Naive B cell (primary cell): ENCODE measurements around the gene YIF1B. TPM values are rescaled to one million over a fixed set of nuclear protein-coding genes. Genes with fewer than 3 reads are reported as not detected.
"Not testable (repeated sequence)": the region's sequence is repeated elsewhere in the genome, so short reads cannot be mapped to it uniquely, and the experiment has no call there.

ENCODE experiments used
- ATAC-seq, 2 donors: fragments of 150-1000 bp; cut with Tn5 transposase; 2 replicates each; pipeline ENCODE4 v1.10.0; 2021; ENCODE audit warnings: low read depth in 2 of 2, mild to moderate bottlenecking in 2 of 2, moderate library complexity in 2 of 2
- DNase-seq: peaks from one replicate; pipeline ENCODE4 v3.0.0; 2022
- H3K27ac Mint-ChIP-seq, 6 donors: one replicate each; pipeline ENCODE4 v1.8.0; 2020 to 2022; ENCODE audit warnings: mild to moderate bottlenecking in 6 of 6, mixed read lengths in 6 of 6, moderate library complexity in 5 of 6, inconsistent platforms in 2 of 6
- H3K27me3 Mint-ChIP-seq, 3 donors: one replicate each; pipeline ENCODE4 v1.8.0; 2021 to 2022; ENCODE audit warnings: mixed read lengths in 3 of 3, mild to moderate bottlenecking in 1 of 3
- H3K36me3 Mint-ChIP-seq, 2 donors: one replicate each; pipeline ENCODE4 v1.8.0; 2020 to 2022; ENCODE audit warnings: mixed read lengths in 2 of 2, inconsistent platforms in 1 of 2, mild to moderate bottlenecking in 1 of 2
- H3K4me1 Mint-ChIP-seq, 3 donors: one replicate each; pipeline ENCODE4 v1.8.0; 2020 to 2022; ENCODE audit warnings: mixed read lengths in 3 of 3, inconsistent platforms in 1 of 3, mild to moderate bottlenecking in 1 of 3, moderate library complexity in 1 of 3
- H3K4me3 Mint-ChIP-seq, 8 donors: one replicate each; pipeline ENCODE4 v1.8.0; 2020 to 2022; ENCODE audit warnings: mild to moderate bottlenecking in 8 of 8, mixed read lengths in 8 of 8, moderate library complexity in 8 of 8, inconsistent platforms in 2 of 8
- H3K9me3 Mint-ChIP-seq, 7 donors: one replicate each; pipeline ENCODE4 v1.8.0; 2020 to 2022; ENCODE audit warnings: mixed read lengths in 7 of 7, mild to moderate bottlenecking in 5 of 7, inconsistent platforms in 2 of 7, moderate library complexity in 1 of 7
- polyA plus RNA-seq, 6 donors: library from polyadenylated mRNA; unstranded; fragments of 300-500 nt; fragmentation: Illumina TruSeq; gene quantifications; one replicate each; pipeline ENCODE4 v1.2.3, GENCODE V29; 2021; ENCODE audit warnings: low read depth in 6 of 6

The YIF1B gene
- polyA plus RNA-seq, 6 donors from 2014 or later, result 19.7 to 33.4 (median 23.2) TPM

DNA sequence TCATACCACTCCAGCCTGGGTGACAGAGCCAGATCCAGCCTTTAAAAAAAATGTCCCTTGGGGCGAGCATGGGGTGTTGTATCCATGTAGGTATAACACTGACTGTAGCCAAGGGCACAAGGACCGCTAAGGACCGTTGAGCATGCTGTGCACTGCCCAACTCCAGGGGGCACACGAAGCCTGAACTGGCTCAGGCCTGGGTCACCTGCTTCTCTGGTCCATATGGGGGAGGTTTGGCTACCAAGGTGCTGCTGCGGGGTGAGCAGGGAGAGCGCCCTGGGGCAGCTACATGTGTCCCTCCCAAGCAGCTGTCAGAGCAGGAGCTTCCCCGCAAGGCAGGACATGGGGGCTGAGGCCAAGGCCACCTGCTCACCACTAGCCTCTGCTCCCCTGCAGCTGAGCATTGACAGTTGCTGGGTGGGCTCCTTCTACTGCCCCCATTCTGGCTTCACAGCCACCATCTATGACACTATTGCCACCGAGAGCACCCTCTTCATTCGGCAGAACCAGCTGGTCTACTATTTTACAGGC is 36.2 kb upstream of the YIF1B start:
- Mint-ChIP-seq H3K27ac (no peak overlapping the region), H3K4me1 (peaks cover 0 to 3% (median 0%) of the 10 kb centered on the region in 3 donors), H3K9me3 (no peaks in the 10 kb centered on the region), H3K27me3 (peaks cover 0 to 21% (median 20%) of the 10 kb centered on the region in 3 donors), H3K36me3 (no peaks in the 10 kb centered on the region), H3K4me3 (no peak overlapping the region)
- ATAC-seq (no peak), DNase-seq (no peak)

DNA sequence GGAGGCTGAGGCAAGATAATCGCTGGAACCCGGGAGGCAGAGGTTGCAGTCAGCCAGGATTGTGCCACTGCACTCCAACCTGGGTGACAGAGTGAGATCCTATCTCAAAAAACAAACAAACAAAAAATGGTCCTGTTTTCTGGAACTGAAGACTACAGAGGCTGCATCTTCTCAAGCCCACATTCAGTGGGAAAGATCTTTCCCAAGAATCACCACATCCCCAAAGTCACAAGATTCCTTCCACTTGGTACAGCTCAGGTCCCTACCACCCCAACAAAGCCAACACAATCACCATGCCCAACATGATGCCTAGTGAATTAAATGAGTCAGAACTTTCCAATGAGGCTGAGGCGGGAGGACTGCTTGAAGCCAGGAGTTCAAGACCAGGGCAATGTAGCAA is 35.1 kb upstream of the YIF1B start:
- Mint-ChIP-seq H3K9me3 (no peaks in the 10 kb centered on the region), H3K4me1 (peaks cover 0 to 3% (median 0%) of the 10 kb centered on the region in 3 donors), H3K4me3 (no peak overlapping the region), H3K27ac (no peak overlapping the region), H3K27me3 (peaks cover 0 to 10% (median 9%) of the 10 kb centered on the region in 3 donors), H3K36me3 (peaks cover 0 to 4% of the 10 kb centered on the region in 2 donors)
- no peak for ATAC-seq
- DNase-seq, result no peak

DNA sequence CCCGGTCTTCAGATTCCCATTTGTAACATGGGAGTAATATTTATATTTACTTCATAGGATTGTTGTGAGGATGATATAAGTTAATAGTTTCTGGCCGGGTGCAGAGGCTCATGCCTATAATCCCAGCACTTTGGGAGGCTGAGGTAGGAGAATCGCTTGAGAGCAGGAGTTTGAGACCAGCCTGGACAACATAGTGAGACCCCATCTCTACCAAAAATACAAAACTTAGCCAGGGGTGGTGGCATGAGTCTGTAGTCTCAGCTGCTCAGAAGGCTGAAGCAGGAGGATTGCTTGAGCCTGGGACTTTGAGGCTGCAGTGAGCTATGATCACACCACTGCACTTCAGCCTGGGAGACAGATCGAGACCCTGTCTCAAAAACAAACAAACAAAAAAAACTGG is 31.1 kb upstream of the YIF1B start:
- peaks cover 0 to 6% of the 10 kb centered on the region in 2 donors for H3K36me3 Mint-ChIP-seq
- H3K27ac Mint-ChIP-seq, result no peak overlapping the region
- no peak overlapping the region for H3K4me3 Mint-ChIP-seq
- no peaks in the 10 kb centered on the region for H3K27me3 Mint-ChIP-seq
- no peaks in the 10 kb centered on the region for H3K9me3 Mint-ChIP-seq
- no peak for DNase-seq
- H3K4me1 Mint-ChIP-seq, result peaks cover 0 to 8% (median 4%) of the 10 kb centered on the region in 3 donors
- ATAC-seq, result no peak

DNA sequence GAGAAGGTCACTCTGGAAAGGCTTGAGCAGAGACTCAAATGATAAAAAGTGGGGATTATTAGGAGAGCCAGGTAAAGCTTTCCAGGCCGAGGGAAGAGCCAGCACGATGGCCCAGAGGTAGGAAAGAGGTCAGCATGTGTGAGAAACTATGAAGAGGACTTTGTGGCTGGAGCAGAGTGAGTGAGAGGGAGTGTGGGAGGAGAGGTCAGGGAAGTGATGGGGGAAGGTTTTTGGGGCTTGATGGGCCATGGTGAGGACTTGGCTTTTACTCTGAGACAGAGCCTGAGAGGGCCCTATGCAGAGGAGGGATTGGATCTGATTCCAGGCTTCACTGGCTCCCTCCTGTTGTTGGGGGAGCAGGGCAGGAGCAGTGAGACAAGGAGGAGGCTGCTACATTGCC is 25.2 kb upstream of the YIF1B start:
- ATAC-seq (no peak), DNase-seq (no peak)
- Mint-ChIP-seq H3K9me3 (no peaks in the 10 kb centered on the region), H3K4me1 (peaks cover 21 to 35% (median 22%) of the 10 kb centered on the region in 3 donors), H3K27me3 (no peaks in the 10 kb centered on the region), H3K4me3 (no peak overlapping the region), H3K27ac (peak overlapping the region in 3 of 6 donors; percentile 36 to 78 (median 76)), H3K36me3 (peaks cover 0 to 3% of the 10 kb centered on the region in 2 donors)

DNA sequence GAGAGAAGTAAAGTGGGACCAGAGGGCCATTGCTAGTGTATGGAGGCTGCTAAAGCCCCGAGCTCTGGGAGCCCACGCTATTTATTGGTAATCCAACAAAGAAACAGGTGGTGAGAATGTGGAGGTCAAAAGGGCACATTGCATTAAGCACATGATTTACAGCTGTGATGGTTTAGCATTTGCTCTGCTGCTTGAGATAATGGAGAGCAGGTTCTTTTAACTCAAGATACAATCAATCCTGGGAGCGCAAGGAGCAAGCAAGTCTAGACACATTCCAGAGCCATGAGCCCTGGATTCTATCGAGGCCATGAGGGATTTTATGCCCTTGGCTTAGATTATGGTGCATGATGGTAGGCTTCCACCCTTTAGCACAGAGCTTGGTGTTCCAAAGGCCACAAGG is 23.3 kb upstream of the YIF1B start:
- DNase-seq, H3K36me3 Mint-ChIP-seq, H3K27ac Mint-ChIP-seq, ATAC-seq, H3K27me3 Mint-ChIP-seq, H3K9me3 Mint-ChIP-seq: not testable (repeated sequence)
- Mint-ChIP-seq H3K4me3 (peak overlapping the region in 4 of 8 donors; percentile 3 to 59 (median 40)), H3K4me1 (peaks cover 21 to 36% (median 24%) of the 10 kb centered on the region in 3 donors)

DNA sequence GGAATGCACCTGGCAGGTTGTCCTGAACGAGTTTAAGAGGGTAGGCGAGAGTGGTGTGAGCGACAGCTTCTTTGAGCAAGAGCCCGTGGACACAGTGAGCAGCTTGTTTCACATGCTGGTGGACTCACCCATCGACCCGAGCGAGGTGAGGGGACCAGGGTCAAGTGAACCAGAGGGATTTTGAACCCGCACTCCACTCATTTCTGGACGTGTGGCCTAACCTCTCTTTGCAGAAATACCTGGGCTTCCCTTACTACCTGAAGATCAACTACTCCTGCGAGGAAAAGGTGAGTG is 21.6 kb upstream of the YIF1B start:
- H3K36me3 Mint-ChIP-seq, result no peaks in the 10 kb centered on the region
- ATAC-seq, result no peak
- H3K4me1 Mint-ChIP-seq, result peaks cover 17 to 28% (median 24%) of the 10 kb centered on the region in 3 donors
- peak overlapping the region; percentile 92 to 100 (median 99) for H3K27ac Mint-ChIP-seq
- DNase-seq, result no peak
- peak overlapping the region; percentile 90 to 99 (median 98) for H3K4me3 Mint-ChIP-seq
- no peaks in the 10 kb centered on the region for H3K27me3 Mint-ChIP-seq
- H3K9me3 Mint-ChIP-seq, result no peaks in the 10 kb centered on the region

DNA sequence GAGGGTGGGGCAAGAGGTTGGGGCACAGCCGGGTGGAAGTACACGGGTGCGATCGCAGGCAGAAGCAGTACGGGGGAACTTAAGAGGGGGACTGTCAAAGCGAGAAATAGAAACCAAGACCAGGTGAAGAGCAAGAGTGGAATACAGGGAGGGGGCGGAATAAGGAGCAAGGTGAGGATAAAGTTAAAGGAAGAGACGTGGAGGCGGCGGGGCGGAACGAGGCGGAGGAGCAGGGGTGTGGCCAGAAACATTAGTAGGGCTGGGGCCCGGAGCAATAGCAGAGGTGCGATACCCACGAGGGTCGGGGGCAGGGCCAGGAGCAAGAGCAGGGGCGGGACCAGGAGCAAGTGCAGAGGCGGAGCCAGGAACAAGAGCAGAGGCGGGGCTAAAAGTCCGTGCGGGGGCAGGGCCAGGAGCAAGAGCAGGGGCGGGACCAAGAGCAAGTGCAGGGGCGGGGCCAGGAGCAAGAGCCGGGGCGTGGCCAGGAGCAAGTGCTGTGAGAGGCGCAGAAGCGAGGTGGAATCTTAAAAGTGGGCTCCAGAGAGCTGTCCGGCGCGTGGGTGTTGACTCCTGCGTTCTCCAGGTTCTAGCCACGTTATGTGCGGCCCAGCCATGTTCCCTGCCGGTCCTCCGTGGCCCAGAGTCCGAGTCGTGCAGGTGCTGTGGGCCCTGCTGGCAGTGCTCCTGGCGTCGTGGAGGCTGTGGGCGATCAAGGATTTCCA is 21.1 kb upstream of the YIF1B start:
- Mint-ChIP-seq H3K27me3 (no peaks in the 10 kb centered on the region), H3K9me3 (no peaks in the 10 kb centered on the region), H3K4me1 (peaks cover 17 to 28% (median 24%) of the 10 kb centered on the region in 3 donors), H3K27ac (peak overlapping the region; percentile 92 to 100 (median 99)), H3K36me3 (no peaks in the 10 kb centered on the region), H3K4me3 (peak overlapping the region; percentile 90 to 99 (median 98))
- DNase-seq (peak; percentile 94), ATAC-seq (peak; percentile 47 to 55)

DNA sequence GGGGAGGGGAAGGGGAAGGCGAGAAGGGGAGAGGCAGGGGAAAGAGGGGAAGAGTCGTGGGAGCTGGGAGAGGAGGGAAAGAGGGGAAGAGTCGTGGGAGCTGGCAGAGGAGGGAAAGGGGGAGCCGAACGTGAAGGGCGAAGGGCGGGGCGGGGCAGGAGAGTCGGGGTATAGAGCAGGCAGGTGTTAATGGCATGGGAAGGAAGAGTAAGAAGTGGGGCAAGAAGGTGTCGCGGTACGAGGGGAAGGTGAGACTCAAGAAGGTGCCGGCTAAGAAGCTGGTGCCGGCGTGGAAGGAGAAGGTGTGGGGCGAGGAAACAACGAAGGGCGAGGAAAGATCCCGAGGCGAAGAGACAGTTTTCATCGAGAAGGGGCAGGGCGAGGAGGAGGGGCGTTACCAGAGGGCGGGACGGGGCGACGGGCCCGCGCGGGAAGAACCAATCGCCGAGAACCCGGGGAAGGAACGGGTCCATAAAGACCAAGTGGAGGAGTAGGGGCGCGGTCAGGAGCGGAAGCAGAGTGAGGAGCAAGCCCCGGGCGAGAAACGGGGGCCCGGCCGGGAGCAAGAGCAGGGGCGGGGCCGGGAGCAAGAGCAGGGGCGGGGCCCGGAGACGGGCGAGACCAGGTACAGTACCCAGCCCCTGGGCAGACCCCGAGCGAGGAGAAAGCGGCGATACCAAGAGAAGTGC is 20.3 kb upstream of the YIF1B start:
- Mint-ChIP-seq H3K4me1 (peaks cover 17 to 26% (median 21%) of the 10 kb centered on the region in 3 donors), H3K36me3 (no peaks in the 10 kb centered on the region), H3K4me3 (peak overlapping the region; percentile 90 to 99 (median 98)), H3K9me3 (no peaks in the 10 kb centered on the region), H3K27me3 (no peaks in the 10 kb centered on the region), H3K27ac (peak overlapping the region; percentile 92 to 100 (median 99))
- ATAC-seq, result peak; percentile 64 to 66
- DNase-seq, result peak; percentile 92

DNA sequence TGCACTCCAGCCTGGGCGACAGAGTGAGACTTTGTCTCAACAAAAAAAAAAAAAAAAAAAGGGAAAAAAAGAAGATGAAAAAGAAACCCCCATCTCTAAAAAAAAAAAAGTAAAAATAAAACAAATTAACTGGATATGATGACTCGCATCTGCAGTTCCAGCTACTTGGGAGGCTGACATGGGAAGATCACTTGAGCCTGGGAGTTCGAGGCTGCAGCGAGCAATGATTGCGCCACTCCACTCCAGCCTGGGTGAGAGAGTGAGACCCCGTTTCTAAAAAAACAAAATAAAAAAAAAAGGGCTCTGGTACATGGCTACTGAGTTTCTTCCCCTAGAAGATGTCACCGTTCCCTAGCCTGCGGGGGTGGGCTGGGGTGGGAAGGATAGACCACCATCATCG is 17.5 kb upstream of the YIF1B start:
- Mint-ChIP-seq H3K36me3 (no peaks in the 10 kb centered on the region), H3K27me3 (no peaks in the 10 kb centered on the region), H3K4me3 (peak overlapping the region in 1 of 8 donors; percentile 27), H3K4me1 (peaks cover 12 to 16% (median 15%) of the 10 kb centered on the region in 3 donors), H3K9me3 (no peaks in the 10 kb centered on the region), H3K27ac (no peak overlapping the region)
- DNase-seq, result no peak
- ATAC-seq, result no peak

DNA sequence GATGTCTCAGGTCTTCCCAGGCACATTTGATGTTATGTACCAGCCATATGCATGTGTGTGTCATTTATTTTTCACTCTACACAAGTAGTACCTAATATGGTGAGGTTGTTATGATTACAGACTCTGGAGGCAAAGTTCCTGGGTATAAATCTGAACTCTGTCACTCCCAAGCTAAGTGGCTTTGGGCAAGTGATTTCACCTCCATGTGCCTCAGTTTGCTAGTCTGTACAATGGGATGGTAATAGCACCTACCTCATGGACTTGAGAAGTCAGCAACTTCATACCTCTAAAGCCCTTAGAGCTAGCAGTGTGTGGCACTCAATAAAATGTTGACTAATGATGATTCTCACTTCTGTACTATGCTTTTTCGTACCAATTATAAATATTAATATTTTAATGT is 16.0 kb upstream of the YIF1B start:
- Mint-ChIP-seq H3K36me3 (peaks cover 6 to 10% of the 10 kb centered on the region in 2 donors), H3K4me3 (no peak overlapping the region), H3K4me1 (peaks cover 5 to 10% (median 9%) of the 10 kb centered on the region in 3 donors), H3K27ac (no peak overlapping the region), H3K9me3 (no peaks in the 10 kb centered on the region), H3K27me3 (no peaks in the 10 kb centered on the region)
- DNase-seq (no peak), ATAC-seq (no peak)

DNA sequence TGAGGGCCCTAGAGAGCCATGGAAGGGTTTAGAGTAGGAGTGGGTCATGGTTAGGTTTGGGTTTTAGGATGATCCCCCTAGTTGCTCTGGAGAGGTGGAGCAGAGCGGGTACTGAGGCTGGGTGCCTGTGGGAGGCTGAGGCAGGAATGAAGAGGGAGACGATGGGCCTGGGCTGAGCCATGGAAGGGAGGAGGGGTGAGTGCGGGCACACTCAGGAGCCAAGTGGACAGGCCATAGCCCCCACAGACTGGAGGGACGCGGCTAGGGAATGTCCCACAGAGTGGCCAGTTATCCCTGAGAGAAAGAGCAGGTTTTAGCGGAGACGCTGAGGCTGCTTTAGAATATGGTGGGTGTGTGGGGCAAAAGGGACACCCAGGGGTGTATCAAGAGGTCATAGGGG is 13.9 kb upstream of the YIF1B start:
- ATAC-seq, result no peak
- H3K4me1 Mint-ChIP-seq, result peaks cover 0 to 4% (median 0%) of the 10 kb centered on the region in 3 donors
- H3K27ac Mint-ChIP-seq, result peak overlapping the region in 2 of 6 donors; percentile 42 to 47

DNA sequence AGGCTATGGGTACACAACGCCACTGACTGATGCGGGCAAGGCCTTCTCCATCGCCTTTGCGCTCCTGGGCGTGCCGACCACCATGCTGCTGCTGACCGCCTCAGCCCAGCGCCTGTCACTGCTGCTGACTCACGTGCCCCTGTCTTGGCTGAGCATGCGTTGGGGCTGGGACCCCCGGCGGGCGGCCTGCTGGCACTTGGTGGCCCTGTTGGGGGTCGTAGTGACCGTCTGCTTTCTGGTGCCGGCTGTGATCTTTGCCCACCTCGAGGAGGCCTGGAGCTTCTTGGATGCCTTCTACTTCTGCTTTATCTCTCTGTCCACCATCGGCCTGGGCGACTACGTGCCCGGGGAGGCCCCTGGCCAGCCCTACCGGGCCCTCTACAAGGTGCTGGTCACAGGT is 10.8 kb upstream of the YIF1B start:
- no peaks in the 10 kb centered on the region for H3K9me3 Mint-ChIP-seq
- no peak for ATAC-seq
- H3K4me1 Mint-ChIP-seq, result peaks cover 0 to 6% (median 0%) of the 10 kb centered on the region in 3 donors
- peaks cover 6 to 18% of the 10 kb centered on the region in 2 donors for H3K36me3 Mint-ChIP-seq
- H3K27ac Mint-ChIP-seq, result no peak overlapping the region
- H3K4me3 Mint-ChIP-seq, result no peak overlapping the region
- DNase-seq, result no peak
- H3K27me3 Mint-ChIP-seq, result no peaks in the 10 kb centered on the region

More for the DNA sequence above, 13.9 kb upstream of the YIF1B start:
- H3K27me3 Mint-ChIP-seq, result no peaks in the 10 kb centered on the region
- DNase-seq, result no peak
- H3K36me3 Mint-ChIP-seq, result peaks cover 6 to 18% of the 10 kb centered on the region in 2 donors
- no peaks in the 10 kb centered on the region for H3K9me3 Mint-ChIP-seq
- H3K4me3 Mint-ChIP-seq, result no peak overlapping the region

DNA sequence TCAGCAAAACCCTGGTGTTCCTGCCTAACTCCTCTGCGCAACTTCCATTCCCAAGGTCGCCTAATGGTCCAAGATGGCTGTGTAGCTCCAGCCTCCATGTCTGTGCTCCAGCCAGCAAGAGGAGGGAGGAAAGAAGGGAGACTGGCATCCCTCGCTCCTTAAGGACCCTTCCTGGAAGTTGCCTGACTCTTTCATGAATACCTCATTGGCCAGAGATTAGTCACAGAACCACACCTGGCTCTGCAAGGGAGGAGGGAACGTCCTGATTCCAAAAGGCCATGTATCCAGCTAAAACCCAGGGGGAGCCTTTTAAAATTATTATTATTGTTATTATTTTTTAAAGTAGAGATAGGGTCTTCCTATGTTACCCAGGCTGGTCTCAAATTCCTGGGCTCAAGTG is 8.7 kb upstream of the YIF1B start:
- DNase-seq (no peak), ATAC-seq (no peak)
- Mint-ChIP-seq H3K36me3 (peaks cover 6 to 18% of the 10 kb centered on the region in 2 donors), H3K4me3 (peak overlapping the region in 1 of 8 donors; percentile 44), H3K4me1 (peaks cover 12 to 16% (median 12%) of the 10 kb centered on the region in 3 donors), H3K27ac (no peak overlapping the region), H3K9me3 (no peaks in the 10 kb centered on the region), H3K27me3 (no peaks in the 10 kb centered on the region)

DNA sequence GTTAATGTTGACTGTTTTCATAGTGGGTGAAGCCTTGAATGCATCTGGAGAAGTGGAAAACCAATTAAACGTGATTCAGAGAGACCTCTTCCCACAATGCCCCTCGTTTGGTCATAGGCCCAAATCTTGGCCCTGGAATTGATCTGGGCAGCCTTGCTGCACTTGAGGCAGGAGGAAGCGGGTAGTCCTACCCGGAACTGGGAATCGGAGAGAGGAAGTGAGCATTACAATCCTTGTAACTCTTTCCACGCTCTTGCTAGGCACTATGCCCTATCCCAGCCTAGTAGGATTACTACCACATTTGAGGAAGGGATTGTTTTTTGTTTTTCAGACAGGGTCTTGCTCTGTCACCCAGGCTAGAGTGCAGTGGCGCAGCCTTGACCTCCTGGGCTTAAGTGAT is 7.5 kb upstream of the YIF1B start:
- H3K27me3 Mint-ChIP-seq, result no peaks in the 10 kb centered on the region
- H3K9me3 Mint-ChIP-seq, result no peaks in the 10 kb centered on the region
- DNase-seq (no peak), ATAC-seq (no peak)
- H3K4me1 Mint-ChIP-seq, result peaks cover 15 to 27% (median 24%) of the 10 kb centered on the region in 3 donors
- peak overlapping the region in 1 of 8 donors; percentile 34 for H3K4me3 Mint-ChIP-seq
- peak overlapping the region in 2 of 6 donors; percentile 16 to 48 for H3K27ac Mint-ChIP-seq
- peaks cover 6 to 18% of the 10 kb centered on the region in 2 donors for H3K36me3 Mint-ChIP-seq
